ENCODE measurements around the gene PTBP2.

- no peak for TF ChIP-seq CTCF (conservative IDR thresholded peaks at IDR 0.05; ENCODE audit: low read length)
- no peak for TF ChIP-seq EZH2phosphoT487 (IDR thresholded peaks at IDR 0.05; ENCODE audit: borderline replicate concordance)
Observed at GRCh38 chr1:96820671-96821070, 99.1 kb downstream of the PTBP2 start.

Measured in Loucy (cell line).